UCSD-AML1 (cell line): Measurements from ENCODE around the gene GATAD2A.
A peak's percentile ranks its signal among the peaks of the same experiment; 100 is the strongest.

Experiments used
- DNase-seq: peaks from one replicate; lab custom pipeline; 2025; ENCODE audit not compliant: unreplicated experiment; lab: John Stamatoyannopoulos, UW

Gene GATAD2A

GRCh38 chr19:19504754-19505668 is 99.5 kb downstream of the GATAD2A start:
- DNase-seq: no peak

- DNase-seq: no peak
Observed at GRCh38 chr19:19505669-19506326, 100.3 kb downstream of the GATAD2A start.

GRCh38 chr19:19506592-19506991 is 101.1 kb downstream of the GATAD2A start:
- DNase-seq: no peak

GRCh38 chr19:19507354-19507753 is 101.9 kb downstream of the GATAD2A start:
- no peak for DNase-seq

GRCh38 chr19:19508217-19508616 is 102.7 kb downstream of the GATAD2A start:
- no peak for DNase-seq

- no peak for DNase-seq
Observed at GRCh38 chr19:19510432-19510831, 105.0 kb downstream of the GATAD2A start.

GRCh38 chr19:19513682-19514081 is 108.2 kb downstream of the GATAD2A start:
- DNase-seq: no peak

- no peak for DNase-seq
Observed at GRCh38 chr19:19514215-19514657, 108.8 kb downstream of the GATAD2A start.

- DNase-seq: no peak
Observed at GRCh38 chr19:19514881-19515641, 109.6 kb downstream of the GATAD2A start, which contains the start of gene TSSK6. TSS of gene TSSK6 (minus strand) at chr19:19515548. CDS start at chr19:19515427, 121 bp downstream.

- DNase-seq: peak; percentile 92
Observed at GRCh38 chr19:19515642-19516519, 110.4 kb downstream of the GATAD2A start, which contains the start of gene NDUFA13. TSS of gene NDUFA13 (plus strand) at chr19:19516225. CDS start at chr19:19516239, 14 bp downstream.

GRCh38 chr19:19517235-19517619 is 111.8 kb downstream of the GATAD2A start:
- no peak for DNase-seq

GRCh38 chr19:19520989-19521388 is 115.5 kb downstream of the GATAD2A start:
- DNase-seq: no peak

- no peak for DNase-seq
Observed at GRCh38 chr19:19523177-19523576, 117.7 kb downstream of the GATAD2A start.

GRCh38 chr19:19524053-19524452 is 118.6 kb downstream of the GATAD2A start:
- no peak for DNase-seq

GRCh38 chr19:19525611-19526380 is 120.3 kb downstream of the GATAD2A start:
- no peak for DNase-seq

GRCh38 chr19:19526581-19527370 is 121.3 kb downstream of the GATAD2A start:
- no peak for DNase-seq

GRCh38 chr19:19527371-19527656 is 121.8 kb downstream of the GATAD2A start:
- no peak for DNase-seq

GRCh38 chr19:19527674-19528625 is 122.5 kb downstream of the GATAD2A start:
- no peak for DNase-seq
